NCI-H1694 treated with DMSO at 0.1 percent for 48 hours (cell line): ENCODE data around the gene C12orf56.

Experiments
- DNase-seq: peaks from one replicate; lab custom pipeline; 2025; lab: John Stamatoyannopoulos, UW

C12orf56 gene, protein sequence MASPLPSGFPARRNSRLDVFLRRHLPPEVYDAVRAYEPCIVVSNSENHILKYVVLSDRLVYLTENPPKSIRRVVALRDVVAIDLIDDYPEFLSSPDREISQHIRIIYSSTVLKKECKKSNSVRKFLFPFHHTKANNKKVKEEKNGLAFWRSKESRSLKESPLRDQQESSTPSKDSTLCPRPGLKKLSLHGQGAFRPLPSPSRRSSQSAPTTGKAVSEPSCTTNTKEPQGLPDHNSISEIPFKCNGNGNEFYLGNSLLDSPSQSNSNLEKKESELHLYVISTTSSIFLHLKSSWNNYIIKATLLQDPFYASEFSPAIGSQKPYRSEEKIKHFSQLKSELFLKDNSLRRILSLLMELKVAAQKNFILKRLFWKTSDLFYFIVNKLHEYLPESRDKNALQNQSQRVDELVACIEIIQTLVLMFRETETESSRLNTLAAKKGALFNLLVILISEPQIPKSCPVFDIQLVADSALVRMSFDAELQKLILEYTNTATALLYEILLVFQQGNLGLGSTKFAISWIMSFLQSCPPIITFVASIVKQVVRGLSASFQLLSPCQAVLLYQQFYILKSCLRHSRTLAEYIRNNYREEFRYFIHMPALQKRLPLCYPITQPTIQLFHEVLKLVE

GRCh38 chr12:64390275-64390851, at the start of gene C12orf56:
Gene C12orf56, minus strand, starts transcription at chr12:64390758. Its CDS starts 193 bp downstream, at chr12:64390565.
- DNase-seq, result no peak

DNA sequence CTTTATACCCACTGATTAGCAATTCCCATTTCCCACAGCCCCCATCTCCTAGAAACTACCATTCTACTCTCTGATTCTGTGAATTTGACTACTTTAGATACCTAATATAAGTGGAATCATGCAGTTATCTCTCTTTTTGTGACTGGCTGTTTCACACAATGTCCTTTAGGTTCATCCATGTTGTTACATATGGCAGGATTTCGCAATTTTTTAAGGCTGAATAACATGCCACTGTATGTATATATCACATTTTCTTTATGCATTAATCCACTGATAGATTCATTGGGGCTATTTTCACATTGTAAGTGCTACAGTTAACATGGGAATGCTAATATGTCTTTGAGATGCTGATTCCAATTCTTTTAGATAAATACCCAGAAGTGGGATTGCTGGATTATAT, 49.5 kb upstream of the C12orf56 start:
- DNase-seq, result no peak

GRCh38 chr12:64433915-64434314, 43.4 kb upstream of the C12orf56 start:
- no peak for DNase-seq

GRCh38 chr12:64431791-64432190, 41.2 kb upstream of the C12orf56 start:
- no peak for DNase-seq

- DNase-seq, result no peak
Observed at GRCh38 chr12:64430886-64431285, 40.3 kb upstream of the C12orf56 start.

GRCh38 chr12:64428956-64429355, 38.4 kb upstream of the C12orf56 start:
- DNase-seq, result no peak

DNA sequence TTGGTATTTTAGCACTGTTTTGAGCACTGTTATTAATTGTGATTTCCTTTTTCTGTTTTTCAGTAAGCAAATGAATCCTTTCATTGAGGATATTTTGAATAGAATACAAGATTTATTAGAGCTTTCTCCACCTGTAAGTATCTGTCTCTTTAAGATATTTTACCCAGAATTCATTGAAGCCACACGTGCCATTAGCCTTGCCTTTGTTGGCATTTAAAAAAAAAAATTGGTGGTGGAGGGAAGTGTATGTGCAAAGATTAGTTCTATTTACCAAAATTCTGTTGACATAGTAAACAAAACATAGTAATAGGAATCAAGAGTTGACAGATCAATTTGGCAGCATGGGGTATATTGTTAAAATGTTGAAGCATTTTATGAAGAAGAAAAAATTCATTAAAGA, 37.4 kb upstream of the C12orf56 start:
- no peak for DNase-seq

GRCh38 chr12:64419696-64420095, 29.1 kb upstream of the C12orf56 start:
- no peak for DNase-seq

- no peak for DNase-seq
Observed at GRCh38 chr12:64418209-64418608, 27.7 kb upstream of the C12orf56 start.

DNA sequence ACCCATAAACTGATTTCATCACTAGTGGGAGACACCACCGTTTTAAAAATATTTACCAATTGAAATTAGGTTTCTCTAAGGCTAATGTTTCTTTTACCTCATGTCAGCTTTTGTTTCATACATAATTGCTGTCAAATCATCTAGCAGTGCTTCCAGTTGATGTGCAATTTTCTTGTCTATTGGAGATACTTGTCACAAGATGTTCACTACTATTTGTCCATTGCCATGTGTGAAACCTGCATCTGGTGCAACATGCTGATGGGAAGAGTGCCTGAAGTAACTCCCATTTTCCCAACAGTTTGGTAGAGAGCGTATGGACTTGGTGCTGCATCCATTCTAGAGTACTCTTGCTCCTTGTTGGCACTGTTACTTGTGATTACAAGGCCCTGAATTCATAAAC, 23.3 kb upstream of the C12orf56 start:
- no peak for DNase-seq

- no peak for DNase-seq
Observed at GRCh38 chr12:64412459-64412858, 21.9 kb upstream of the C12orf56 start.

- DNase-seq, result no peak
Observed at GRCh38 chr12:64411427-64411826, 20.9 kb upstream of the C12orf56 start.

GRCh38 chr12:64407342-64408223, 17.0 kb upstream of the C12orf56 start:
- DNase-seq, result no peak

DNA sequence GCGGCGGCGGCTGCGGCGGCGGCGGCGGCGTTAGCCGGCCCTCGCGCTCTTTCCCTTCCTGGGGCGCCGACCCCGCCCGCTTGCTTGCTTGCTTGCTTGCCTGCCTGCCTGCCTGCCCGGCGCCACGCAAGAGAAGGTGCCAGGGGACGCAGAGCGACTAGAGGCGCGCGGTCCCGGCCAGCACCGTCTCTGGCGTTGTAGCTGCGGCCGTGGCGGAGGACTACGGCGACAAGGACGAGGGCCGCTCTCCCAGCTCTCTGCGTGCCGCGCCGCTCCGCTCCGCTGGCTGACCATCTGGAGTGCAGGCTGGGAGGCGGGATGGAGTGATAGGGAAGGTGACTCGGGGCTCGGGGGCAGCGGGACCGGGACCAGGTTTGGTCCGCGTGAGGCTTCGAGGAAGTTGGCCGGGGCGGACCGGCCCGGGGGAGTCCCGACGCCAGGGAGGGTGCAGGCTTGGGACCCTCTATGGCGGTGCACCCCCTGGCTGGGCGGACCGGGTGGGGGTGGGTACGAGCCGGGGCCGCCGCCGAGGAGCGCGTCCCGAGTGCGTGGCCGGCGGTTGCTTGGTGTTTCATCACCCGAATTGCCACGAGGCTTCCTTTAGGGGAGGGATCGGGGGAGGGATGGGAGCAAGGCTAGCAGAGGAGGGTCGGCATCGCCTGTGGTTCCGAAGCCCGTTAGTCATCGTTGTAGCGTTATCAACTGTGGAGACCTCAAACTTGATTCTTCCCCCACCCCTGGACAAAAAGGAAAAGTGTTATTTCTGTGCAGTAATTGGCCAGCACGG, 14.1 kb upstream of the C12orf56 start:
- no peak for DNase-seq

- peak; percentile 88 for DNase-seq
Observed at GRCh38 chr12:64403707-64404469, 13.3 kb upstream of the C12orf56 start, which contains the start of gene XPOT. Gene XPOT, plus strand, starts transcription at chr12:64404392. Its CDS starts 5,644 bp downstream, at chr12:64410036.

DNA sequence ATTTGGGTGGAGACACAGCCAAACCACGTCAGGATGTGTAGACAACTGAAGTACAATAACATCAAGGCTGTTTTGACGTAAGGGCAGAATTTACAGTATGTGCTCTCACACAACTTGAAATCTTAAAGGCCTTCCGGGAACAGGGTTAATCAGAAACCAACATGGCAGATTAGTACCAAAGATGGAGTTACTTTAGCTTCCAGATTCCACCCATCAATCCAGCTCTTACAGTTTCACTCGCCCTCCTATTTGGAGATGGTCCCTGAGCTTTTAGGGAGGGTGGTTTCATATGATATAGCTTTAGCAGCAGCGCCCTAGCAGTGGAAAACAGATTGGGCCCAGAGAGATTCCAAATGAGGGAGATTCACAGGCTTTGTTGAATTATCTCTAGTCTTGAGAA, 11.6 kb upstream of the C12orf56 start:
- no peak for DNase-seq

GRCh38 chr12:64400041-64400440, 9.5 kb upstream of the C12orf56 start:
- no peak for DNase-seq

GRCh38 chr12:64395739-64396138, 5.2 kb upstream of the C12orf56 start:
- no peak for DNase-seq

DNA sequence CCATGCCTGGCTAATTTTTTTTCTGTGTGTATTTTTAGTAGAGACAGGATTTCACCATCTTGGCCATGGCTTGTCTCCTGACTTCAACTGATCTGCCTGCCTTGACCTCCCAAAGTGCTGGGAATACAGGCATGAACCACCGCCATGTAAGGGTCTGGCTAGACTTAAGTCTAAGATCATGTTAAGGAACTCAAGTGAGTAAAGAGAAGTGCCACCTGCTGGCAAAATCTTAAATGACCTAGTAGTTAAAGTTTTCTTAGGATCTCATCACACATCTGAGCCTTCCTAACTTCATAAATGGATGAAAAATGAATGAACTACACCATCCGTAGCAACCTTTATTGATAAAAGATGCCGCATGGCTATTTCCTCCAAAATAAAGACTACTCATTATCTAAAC, 1.7 kb upstream of the C12orf56 start:
- DNase-seq, result no peak

DNA sequence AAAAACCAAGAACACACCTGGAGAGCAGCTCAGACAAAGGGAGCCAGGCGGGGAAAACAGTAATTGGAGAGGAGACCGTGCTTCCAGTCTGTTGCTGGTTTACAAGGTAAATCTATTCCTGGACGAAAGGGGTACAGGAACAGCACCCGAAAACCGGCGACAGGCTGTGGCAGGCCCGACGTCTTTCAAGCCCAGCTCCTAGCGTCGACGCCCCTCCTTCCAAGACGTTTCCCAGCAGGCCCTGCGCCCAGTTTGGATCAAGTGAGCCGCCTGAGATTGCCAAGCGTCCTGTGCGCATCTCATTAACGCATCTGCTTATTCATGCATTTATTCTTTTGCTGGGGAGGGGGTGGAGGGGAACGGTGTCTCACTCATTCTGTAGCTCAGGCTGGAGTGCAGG, 1.4 kb downstream of the C12orf56 start:
- DNase-seq, result no peak
